H9 (cell line): ENCODE data around the gene SLCO4A1. TPM values are rescaled to one million over a fixed set of nuclear protein-coding genes. Genes with fewer than 3 reads are reported as not detected.

ENCODE experiments used
- DNase-seq: peaks from one replicate; pipeline ENCODE4 v3.0.0-alpha.2; 2017
- H2AFZ ChIP-seq: one replicate; pipeline ENCODE4 v1.6.1; 2013; ENCODE audit warnings: mild to moderate bottlenecking, low read length, control low read depth, moderate library complexity
- H2AK5ac ChIP-seq: 2 replicates; pipeline ENCODE4 v1.6.1; 2013; ENCODE audit warnings: low read length, control low read depth, mixed read lengths; ENCODE audit not compliant: insufficient read length
- H2BK120ac ChIP-seq: one replicate; pipeline ENCODE4 v1.6.1; 2013; ENCODE audit warnings: low read depth, mild to moderate bottlenecking, low read length, control low read depth, inconsistent platforms; ENCODE audit not compliant: poor library complexity, severe bottlenecking
- H2BK12ac ChIP-seq: 2 replicates; pipeline ENCODE4 v1.6.1; 2013; ENCODE audit warnings: low read length, control low read depth, mixed read lengths, low read depth; ENCODE audit not compliant: insufficient read length
- H2BK15ac ChIP-seq: 2 replicates; pipeline ENCODE4 v1.6.1; 2013; ENCODE audit warnings: low read depth, low read length, control low read depth
- H2BK20ac ChIP-seq: one replicate; pipeline ENCODE4 v1.6.1; 2013; ENCODE audit warnings: low read depth, mild to moderate bottlenecking, low read length, control low read depth, inconsistent platforms; ENCODE audit not compliant: poor library complexity, severe bottlenecking
- H2BK5ac ChIP-seq: 2 replicates; pipeline ENCODE4 v1.6.1; 2013; ENCODE audit warnings: low read length, control low read depth, mixed read lengths; ENCODE audit not compliant: insufficient read length
- H3K14ac ChIP-seq: 2 replicates; pipeline ENCODE4 v1.6.1; 2013; ENCODE audit warnings: low read length, control low read depth; ENCODE audit not compliant: insufficient read depth
- H3K18ac ChIP-seq: 2 replicates; pipeline ENCODE4 v1.6.1; 2013; ENCODE audit warnings: low read depth, mild to moderate bottlenecking, mixed read lengths, low read length, control low read depth; ENCODE audit not compliant: insufficient read length
- H3K23ac ChIP-seq: 2 replicates; pipeline ENCODE4 v1.6.1; 2013; ENCODE audit warnings: low read length, control low read depth, mixed read lengths, low read depth; ENCODE audit not compliant: insufficient read length
- H3K23me2 ChIP-seq: 2 replicates; pipeline ENCODE4 v1.6.1; 2013; ENCODE audit warnings: low read depth, mild to moderate bottlenecking, mixed read lengths, low read length, control low read depth; ENCODE audit not compliant: insufficient read length, poor library complexity, severe bottlenecking
- H3K27ac ChIP-seq: 2 replicates; pipeline ENCODE4 v1.5.1; 2013; ENCODE audit warnings: low read length, control low read depth, mixed read lengths, low read depth; ENCODE audit not compliant: insufficient read length
- H3K27me3 ChIP-seq: 2 replicates; pipeline ENCODE4 v1.6.1; 2013; ENCODE audit warnings: low read length, control low read depth, inconsistent platforms; ENCODE audit not compliant: insufficient read depth
- H3K4ac ChIP-seq: 2 replicates; pipeline ENCODE4 v1.6.1; 2013; ENCODE audit warnings: low read depth, mild to moderate bottlenecking, control low read depth, inconsistent platforms, low read length, moderate library complexity
- H3K4me1 ChIP-seq: 2 replicates; pipeline ENCODE4 v1.6.1; 2013; ENCODE audit warnings: low read length, control low read depth, inconsistent platforms; ENCODE audit not compliant: insufficient read depth
- H3K4me2 ChIP-seq: 2 replicates; pipeline ENCODE4 v1.6.1; 2013; ENCODE audit warnings: low read length, control low read depth, mixed read lengths; ENCODE audit not compliant: insufficient read length, insufficient read depth
- H3K56ac ChIP-seq: 2 replicates; pipeline ENCODE4 v1.6.1; 2013; ENCODE audit warnings: low read depth, mild to moderate bottlenecking, mixed read lengths, low read length, control low read depth; ENCODE audit not compliant: insufficient read length
- H3K79me1 ChIP-seq: 2 replicates; pipeline ENCODE4 v1.6.1; 2013; ENCODE audit warnings: low read depth, mild to moderate bottlenecking, moderate library complexity, low read length, control low read depth, inconsistent platforms; ENCODE audit not compliant: insufficient read depth, poor library complexity, severe bottlenecking
- H3K79me2 ChIP-seq: 2 replicates; pipeline ENCODE4 v1.6.1; 2013; ENCODE audit warnings: low read length, control low read depth, inconsistent platforms; ENCODE audit not compliant: insufficient read depth
- H3K9ac ChIP-seq: 2 replicates; pipeline ENCODE4 v1.6.1; 2013; ENCODE audit warnings: low read length, control low read depth, mixed read lengths; ENCODE audit not compliant: insufficient read length; ENCODE audit errors: extremely low read depth
- H3K9me3 ChIP-seq: one replicate; pipeline ENCODE4 v1.6.1; 2013; ENCODE audit warnings: low read depth, low read length, inconsistent platforms; ENCODE audit not compliant: control insufficient read depth
- H3T11ph ChIP-seq: one replicate; pipeline ENCODE4 v1.6.1; 2013; ENCODE audit warnings: mild to moderate bottlenecking, low read length, control low read depth, inconsistent platforms
- H4K20me1 ChIP-seq: one replicate; pipeline ENCODE4 v1.6.1; 2013; ENCODE audit not compliant: control insufficient read depth, insufficient read length, insufficient read depth
- H4K5ac ChIP-seq: 2 replicates; pipeline ENCODE4 v1.6.1; 2013; ENCODE audit warnings: low read depth, mild to moderate bottlenecking, mixed read lengths, low read length, control low read depth; ENCODE audit not compliant: insufficient read length
- H4K8ac ChIP-seq: replicated peaks from 2 replicates; pipeline ENCODE4 v1.6.1; 2013; ENCODE audit warnings: low read length, control low read depth, mixed read lengths, low read depth; ENCODE audit not compliant: insufficient read length
- H4K91ac ChIP-seq: 2 replicates; pipeline ENCODE4 v1.6.1; 2013; ENCODE audit warnings: low read depth, mild to moderate bottlenecking, moderate library complexity, mixed read lengths, low read length, control low read depth; ENCODE audit not compliant: insufficient read length
- H3K27ac Mint-ChIP-seq, 3 experiments: 2 replicates in 2 of 3; 3 replicates in 1 of 3; pipeline ENCODE4 v1.8.0; 2020 to 2021; ENCODE audit warnings: mixed read lengths in 3 of 3, mild to moderate bottlenecking in 1 of 3, moderate library complexity in 1 of 3
- H3K27me3 Mint-ChIP-seq: 2 replicates; pipeline ENCODE4 v1.8.0; 2021; ENCODE audit warnings: low read depth, mild to moderate bottlenecking, moderate library complexity, mixed read lengths
- H3K36me3 Mint-ChIP-seq, 3 experiments: 2 replicates in 2 of 3; 3 replicates in 1 of 3; pipeline ENCODE4 v1.8.0; 2020 to 2021; ENCODE audit warnings: low read depth in 3 of 3, mixed read lengths in 3 of 3; ENCODE audit not compliant: insufficient read depth in 1 of 3
- H3K4me1 Mint-ChIP-seq, 2 experiments: 2 replicates each; pipeline ENCODE4 v1.8.0; 2020; ENCODE audit warnings: mixed read lengths in 2 of 2
- H3K4me3 Mint-ChIP-seq, 2 experiments: 2 replicates in 1 of 2; 3 replicates in 1 of 2; pipeline ENCODE4 v1.8.0; 2020 to 2021; ENCODE audit warnings: mild to moderate bottlenecking in 2 of 2, mixed read lengths in 2 of 2, moderate library complexity in 1 of 2
- H3K9me3 Mint-ChIP-seq, 2 experiments: 2 replicates in 1 of 2; 3 replicates in 1 of 2; pipeline ENCODE4 v1.8.0; 2020; ENCODE audit warnings: mild to moderate bottlenecking in 2 of 2, mixed read lengths in 2 of 2, moderate library complexity in 1 of 2
- WGBS: extraction: QIAGEN DNeasy Blood & Tissue Kit; methylation state at CpG from one replicate; pipeline ENCODE4 v1.1.7; 2013; ENCODE audit warnings: missing lambda C conversion rate, low lambda C conversion rate, mixed read lengths; ENCODE audit not compliant: insufficient read length; ENCODE audit errors: extremely low coverage; 5-methylcytosine and 5-hydroxymethylcytosine counted together
- total RNA-seq: library from RNA; stranded (reverse); gene quantifications from 2 replicates; pipeline ENCODE4 v1.2.1, GENCODE V29; 2021
- TF ChIP-seq, protein P1 (sequence below): fragments of 200-600 bp; sonication (generic); conservative IDR thresholded peaks from 3 replicates; pipeline ENCODE4 v1.8.0; 2021; ENCODE audit warnings: antibody characterized with exemption, mild to moderate bottlenecking

Gene SLCO4A1
- total RNA-seq, 1 experiment from 2014 or later = 9.4 TPM

DNA sequence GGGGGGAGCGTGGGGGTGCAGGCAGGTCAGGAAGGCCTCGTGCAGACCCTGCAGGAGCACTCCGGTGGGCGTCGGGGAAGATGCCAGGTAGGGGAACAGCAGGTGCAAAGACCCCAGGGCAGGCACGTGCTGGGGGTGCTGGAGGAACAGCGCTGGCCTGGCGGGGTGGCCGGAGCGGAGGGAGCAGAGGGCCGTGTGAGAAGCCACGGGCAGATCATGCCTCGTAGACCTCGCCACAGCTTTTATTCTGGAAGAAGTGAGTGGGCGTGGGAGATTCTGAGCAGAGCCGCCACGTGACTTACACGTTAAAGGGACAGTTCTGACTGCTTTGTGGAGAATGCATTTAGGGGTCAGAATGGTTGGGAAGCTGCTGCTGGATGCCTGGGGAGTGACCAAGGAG, 75.6 kb downstream of the SLCO4A1 start:
- no peak overlapping the region for H3K23ac ChIP-seq
- no peaks in the 10 kb centered on the region for H3K27me3 ChIP-seq
- no peaks in the 10 kb centered on the region for H3K79me2 ChIP-seq
- no peak for DNase-seq
- no peak overlapping the region for H4K91ac ChIP-seq
- Mint-ChIP-seq H3K4me3 (no peak overlapping the region), H3K4me1 (peaks cover 0 to 6% of the 10 kb centered on the region in 2 experiments; a peak in 2 of 4 replicates), H3K27me3 (peaks cover 81% of the 10 kb centered on the region), H3K36me3 (peaks cover 2 to 20% (median 4%) of the 10 kb centered on the region in 3 experiments; a peak in 6 of 7 replicates), H3K9me3 (peaks cover 20 to 28% of the 10 kb centered on the region in 2 experiments), H3K27ac (no peak overlapping the region)
- H3K18ac ChIP-seq = no peak overlapping the region
- H4K5ac ChIP-seq = no peak overlapping the region
- no peak overlapping the region for H2BK5ac ChIP-seq
- H3K23me2 ChIP-seq = no peaks in the 10 kb centered on the region
- no peak overlapping the region for H4K8ac ChIP-seq
- no peak overlapping the region for H2BK120ac ChIP-seq
- no peak overlapping the region for H3K27ac ChIP-seq
- H2AFZ ChIP-seq = no peak overlapping the region
- H3K56ac ChIP-seq = no peak overlapping the region
- H3K79me1 ChIP-seq = no peaks in the 10 kb centered on the region
- H2AK5ac ChIP-seq = no peak overlapping the region
- peaks cover 4% of the 10 kb centered on the region for H3K9me3 ChIP-seq
- no peak overlapping the region for H3K14ac ChIP-seq
- no peak overlapping the region for H3K4ac ChIP-seq
- no peak overlapping the region for H2BK15ac ChIP-seq
- H4K20me1 ChIP-seq = no peaks in the 10 kb centered on the region
- whole genome bisulfite sequencing = no CpG with 5 or more reads among the region's 18 CpGs
- H2BK12ac ChIP-seq = no peak overlapping the region
- H2BK20ac ChIP-seq = no peak overlapping the region
- H3K4me2 ChIP-seq = no peak overlapping the region
- H3T11ph ChIP-seq = no peak overlapping the region
- H3K9ac ChIP-seq = no peak overlapping the region
- TF ChIP-seq, protein P1, sequence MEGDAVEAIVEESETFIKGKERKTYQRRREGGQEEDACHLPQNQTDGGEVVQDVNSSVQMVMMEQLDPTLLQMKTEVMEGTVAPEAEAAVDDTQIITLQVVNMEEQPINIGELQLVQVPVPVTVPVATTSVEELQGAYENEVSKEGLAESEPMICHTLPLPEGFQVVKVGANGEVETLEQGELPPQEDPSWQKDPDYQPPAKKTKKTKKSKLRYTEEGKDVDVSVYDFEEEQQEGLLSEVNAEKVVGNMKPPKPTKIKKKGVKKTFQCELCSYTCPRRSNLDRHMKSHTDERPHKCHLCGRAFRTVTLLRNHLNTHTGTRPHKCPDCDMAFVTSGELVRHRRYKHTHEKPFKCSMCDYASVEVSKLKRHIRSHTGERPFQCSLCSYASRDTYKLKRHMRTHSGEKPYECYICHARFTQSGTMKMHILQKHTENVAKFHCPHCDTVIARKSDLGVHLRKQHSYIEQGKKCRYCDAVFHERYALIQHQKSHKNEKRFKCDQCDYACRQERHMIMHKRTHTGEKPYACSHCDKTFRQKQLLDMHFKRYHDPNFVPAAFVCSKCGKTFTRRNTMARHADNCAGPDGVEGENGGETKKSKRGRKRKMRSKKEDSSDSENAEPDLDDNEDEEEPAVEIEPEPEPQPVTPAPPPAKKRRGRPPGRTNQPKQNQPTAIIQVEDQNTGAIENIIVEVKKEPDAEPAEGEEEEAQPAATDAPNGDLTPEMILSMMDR = no peak
- H3K4me1 ChIP-seq = no peaks in the 10 kb centered on the region
